ENCODE results near the gene CAMK1G.

CAMK1G gene

GRCh38 chr1:209635850-209636249 lies 52.3 kb downstream of the CAMK1G start:
- DNase-seq (ENCODE audit: low read depth) = no peak

GRCh38 chr1:209641832-209642172 lies 58.3 kb downstream of the CAMK1G start:
- peak; percentile 36 for DNase-seq (ENCODE audit: low read depth)

- no peak for DNase-seq (ENCODE audit: low read depth)
Measured at GRCh38 chr1:209642816-209643215, 59.3 kb downstream of the CAMK1G start.

- DNase-seq (ENCODE audit: low read depth) = peak; percentile 72
Measured at GRCh38 chr1:209643285-209644020, 59.9 kb downstream of the CAMK1G start.

- DNase-seq (ENCODE audit: low read depth) = no peak
Measured at GRCh38 chr1:209645574-209646452, 62.3 kb downstream of the CAMK1G start.

- peak; percentile 80 for DNase-seq (ENCODE audit: low read depth)
Measured at GRCh38 chr1:209646558-209646957, 63.0 kb downstream of the CAMK1G start.

GRCh38 chr1:209647156-209647555 lies 63.6 kb downstream of the CAMK1G start:
- DNase-seq (ENCODE audit: low read depth) = peak; percentile 41

- no peak for DNase-seq (ENCODE audit: low read depth)
Measured at GRCh38 chr1:209648346-209648745, 64.8 kb downstream of the CAMK1G start.

- peak; percentile 96 for DNase-seq (ENCODE audit: low read depth)
Measured at GRCh38 chr1:209648931-209649776, 65.6 kb downstream of the CAMK1G start.

GRCh38 chr1:209650454-209650853 lies 66.9 kb downstream of the CAMK1G start:
- peak; percentile 73 for DNase-seq (ENCODE audit: low read depth)

- DNase-seq (ENCODE audit: low read depth) = peak; percentile 90
Measured at GRCh38 chr1:209651138-209651587, 67.6 kb downstream of the CAMK1G start.

GRCh38 chr1:209652121-209652735 lies 68.7 kb downstream of the CAMK1G start, which contains the start of gene LAMB3:
Gene LAMB3, minus strand, starts transcription at chr1:209652425. Its CDS starts 1,481 bp downstream, at chr1:209650944.
- no peak for DNase-seq (ENCODE audit: low read depth)

GRCh38 chr1:209652873-209653401 lies 69.4 kb downstream of the CAMK1G start:
- DNase-seq (ENCODE audit: low read depth) = peak; percentile 73

GRCh38 chr1:209653915-209654351 lies 70.4 kb downstream of the CAMK1G start:
- DNase-seq (ENCODE audit: low read depth) = no peak

GRCh38 chr1:209655411-209656231 lies 72.1 kb downstream of the CAMK1G start:
- DNase-seq (ENCODE audit: low read depth) = no peak

- DNase-seq (ENCODE audit: low read depth) = no peak
Measured at GRCh38 chr1:209657140-209657879, 73.8 kb downstream of the CAMK1G start.

GRCh38 chr1:209657918-209658317 lies 74.4 kb downstream of the CAMK1G start:
- no peak for DNase-seq (ENCODE audit: low read depth)

GRCh38 chr1:209659909-209660308 lies 76.4 kb downstream of the CAMK1G start:
- no peak for DNase-seq (ENCODE audit: low read depth)

GRCh38 chr1:209661071-209661470 lies 77.6 kb downstream of the CAMK1G start:
- no peak for DNase-seq (ENCODE audit: low read depth)

GRCh38 chr1:209662879-209663327 lies 79.4 kb downstream of the CAMK1G start:
- DNase-seq (ENCODE audit: low read depth) = no peak
